MM.1S (cell line): ENCODE measurements around the gene CD200R1.

Experiments used
- DNase-seq: peaks from one replicate; pipeline ENCODE4 v3.0.0-alpha.2; 2015
- H2AFZ ChIP-seq: fragments of 300-600 bp; sonication (generic); 2 replicates; pipeline ENCODE4 v1.6.0; 2016; ENCODE audit warnings: antibody characterized with exemption, low read length
- H3F3A ChIP-seq: fragments of 300-600 bp; sonication (generic); 2 replicates; pipeline ENCODE4 v1.6.1; 2016; ENCODE audit warnings: mild to moderate bottlenecking, antibody characterized with exemption, low read length, moderate library complexity, mixed read lengths; ENCODE audit not compliant: insufficient read depth
- H3K27ac ChIP-seq: fragments of 300-600 bp; sonication (generic); 2 replicates; pipeline ENCODE4 v1.5.1; 2016; ENCODE audit warnings: mild to moderate bottlenecking, low read length
- H3K27me3 ChIP-seq: fragments of 300-600 bp; sonication (generic); replicated peaks from 2 replicates; pipeline ENCODE4 v1.6.0; 2016; ENCODE audit warnings: low read length; ENCODE audit not compliant: insufficient read depth
- H3K36me3 ChIP-seq: fragments of 300-600 bp; sonication (generic); replicated peaks from 2 replicates; pipeline ENCODE4 v1.6.1; 2016; ENCODE audit warnings: mild to moderate bottlenecking, low read length, mixed read lengths; ENCODE audit not compliant: insufficient read depth
- H3K4me1 ChIP-seq: fragments of 300-600 bp; sonication (generic); 2 replicates; pipeline ENCODE4 v1.6.1; 2016; ENCODE audit warnings: low read length, mixed read lengths
- H3K4me2 ChIP-seq: fragments of 300-600 bp; sonication (generic); 2 replicates; pipeline ENCODE4 v1.6.0; 2016; ENCODE audit warnings: low read depth, low read length
- H3K4me3 ChIP-seq: fragments of 300-600 bp; sonication (generic); 2 replicates; pipeline ENCODE4 v1.5.1; 2016; ENCODE audit warnings: low read length, mixed read lengths
- H3K79me2 ChIP-seq: fragments of 300-600 bp; sonication (generic); 2 replicates; pipeline ENCODE4 v1.6.1; 2016; ENCODE audit warnings: mixed run types, low read length, mixed read lengths
- H3K9ac ChIP-seq: fragments of 300-600 bp; sonication (generic); 2 replicates; pipeline ENCODE4 v1.6.1; 2016; ENCODE audit warnings: low read length, mixed read lengths
- H3K9me2 ChIP-seq: fragments of 300-600 bp; sonication (generic); replicated peaks from 2 replicates; pipeline ENCODE4 v1.6.1; 2016; ENCODE audit warnings: mild to moderate bottlenecking, low read length, mixed read lengths; ENCODE audit not compliant: insufficient read depth
- H3K9me3 ChIP-seq: fragments of 300-600 bp; sonication (generic); replicated peaks from 2 replicates; pipeline ENCODE4 v1.6.1; 2016; ENCODE audit warnings: mild to moderate bottlenecking, low read length, mixed read lengths; ENCODE audit not compliant: insufficient read depth
- H4K20me1 ChIP-seq: fragments of 300-600 bp; sonication (generic); 2 replicates; pipeline ENCODE4 v1.6.1; 2016; ENCODE audit warnings: mild to moderate bottlenecking, low read length, moderate library complexity, mixed read lengths; ENCODE audit not compliant: insufficient read depth
- CTCF ChIP-seq: fragments of 300-600 bp; sonication (generic); IDR thresholded peaks from 2 replicates; pipeline ENCODE4 v1.5.1; 2016; ENCODE audit warnings: antibody characterized with exemption, low read length, mixed read lengths
- EZH2 ChIP-seq: fragments of 300-600 bp; sonication (generic); optimal IDR thresholded peaks from 2 replicates; pipeline ENCODE3; 2017; ENCODE audit warnings: low read depth, mild to moderate bottlenecking, antibody characterized with exemption, low read length, mixed read lengths
- EZH2phosphoT487 ChIP-seq: fragments of 300-600 bp; sonication (generic); IDR thresholded peaks from 2 replicates; pipeline ENCODE4 v1.6.1; 2018; ENCODE audit warnings: antibody characterized with exemption, low read length

CD200R1 gene

GRCh38 chr3:112976001-112976400, 1.1 kb upstream of the CD200R1 start:
- TF ChIP-seq EZH2phosphoT487 (no peak), EZH2 (no peak), CTCF (no peak)
- Histone ChIP-seq H3K9ac (peak overlapping the region; percentile 54; the same call in 1 of the 2 replicates), H3K27me3 (no peaks in the 10 kb centered on the region), H3K9me3 (no peaks in the 10 kb centered on the region), H3K27ac (peak overlapping the region; percentile 75; the same call in 1 of the 2 replicates), H3K4me1 (peaks cover 20% of the 10 kb centered on the region), H2AFZ (peak overlapping the region; percentile 24; the same call in 1 of the 2 replicates), H3K4me3 (peak overlapping the region; percentile 63; the same call in 1 of the 2 replicates), H3F3A (peaks cover 18% of the 10 kb centered on the region), H3K9me2 (no peaks in the 10 kb centered on the region), H4K20me1 (no peaks in the 10 kb centered on the region), H3K4me2 (peak overlapping the region; percentile 48), H3K79me2 (peaks cover 31% of the 10 kb centered on the region), H3K36me3 (no peaks in the 10 kb centered on the region)
- DNase-seq: no peak

GRCh38 chr3:112974178-112974517, 755 bp downstream of the CD200R1 start:
- Histone ChIP-seq H3K27ac (peak overlapping the region; percentile 75), H3K27me3 (no peaks in the 10 kb centered on the region), H3K36me3 (no peaks in the 10 kb centered on the region), H3K4me2 (peak overlapping the region; percentile 48), H3K4me3 (peak overlapping the region; percentile 63), H3K9ac (peak overlapping the region; percentile 54), H3K79me2 (peaks cover 49% of the 10 kb centered on the region), H4K20me1 (no peaks in the 10 kb centered on the region), H3K9me2 (no peaks in the 10 kb centered on the region), H2AFZ (peak overlapping the region; percentile 4; the same call in 1 of the 2 replicates), H3F3A (peaks cover 18% of the 10 kb centered on the region), H3K4me1 (peaks cover 19% of the 10 kb centered on the region), H3K9me3 (no peaks in the 10 kb centered on the region)
- TF ChIP-seq EZH2phosphoT487 (no peak), EZH2 (no peak), CTCF (no peak)
- no peak for DNase-seq

GRCh38 chr3:112973325-112974177, 1.4 kb downstream of the CD200R1 start:
- Histone ChIP-seq H3K27me3 (no peaks in the 10 kb centered on the region), H3K9me3 (no peaks in the 10 kb centered on the region), H3K27ac (peak overlapping the region; percentile 75), H3K9ac (peak overlapping the region; percentile 54), H3K4me3 (peak overlapping the region; percentile 63), H3K36me3 (no peaks in the 10 kb centered on the region), H4K20me1 (no peaks in the 10 kb centered on the region), H3K9me2 (no peaks in the 10 kb centered on the region), H3K4me2 (peak overlapping the region; percentile 48), H3F3A (peaks cover 18% of the 10 kb centered on the region), H3K4me1 (peaks cover 16% of the 10 kb centered on the region), H3K79me2 (peaks cover 53% of the 10 kb centered on the region), H2AFZ (peak overlapping the region; percentile 4; the same call in 1 of the 2 replicates)
- TF ChIP-seq EZH2: no peak
- TF ChIP-seq CTCF: no peak
- TF ChIP-seq EZH2phosphoT487: no peak
- peak; percentile 88 for DNase-seq
